Tibial nerve (tissue), 4 donors: ENCODE results near the gene ANKS1A.

Source experiments
- EP300 ChIP-seq, 2 donors: sonication (generic); formaldehyde crosslinking; IDR thresholded peaks; one replicate each; pipeline ENCODE4 v1.6.1; 2017; ENCODE audit warnings: antibody characterized with exemption in 2 of 2, mild to moderate bottlenecking in 1 of 2
- POLR2A ChIP-seq, 2 donors: fragments of 450-650 bp; IDR thresholded peaks; one replicate each; pipeline ENCODE4 v1.6.1; 2017; ENCODE audit warnings: antibody characterized with exemption in 2 of 2, mild to moderate bottlenecking in 2 of 2, moderate library complexity in 2 of 2
- TF ChIP-seq, protein P1 (sequence below), 5 experiments: fragments of 200-600 bp in 3 of 5; fragments of 450-650 bp in 2 of 5; sonication (generic) in 3 of 5; IDR thresholded peaks; one replicate each; pipeline ENCODE4 v1.5.1; 2016 to 2019; ENCODE audit warnings: antibody characterized with exemption in 5 of 5, mild to moderate bottlenecking in 3 of 5, moderate library complexity in 2 of 5

DNA sequence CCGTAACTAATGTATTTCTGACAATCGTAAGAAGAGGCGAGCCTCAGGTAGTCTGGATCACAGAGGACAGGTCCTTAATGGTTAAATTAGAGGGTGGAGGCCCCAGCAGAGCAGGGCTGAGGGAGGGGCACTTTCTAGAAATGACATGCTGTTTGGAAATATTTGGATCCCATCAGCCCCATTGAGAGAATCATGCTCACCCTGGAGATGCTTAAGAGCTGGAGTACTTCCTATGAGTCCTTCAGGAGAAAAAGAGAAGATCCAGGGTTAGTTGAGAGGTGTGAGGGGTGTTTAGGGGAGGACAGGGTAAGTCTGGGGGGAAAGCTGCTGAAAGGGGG, 129.1 kb downstream of the ANKS1A start:
- TF ChIP-seq, protein P1, sequence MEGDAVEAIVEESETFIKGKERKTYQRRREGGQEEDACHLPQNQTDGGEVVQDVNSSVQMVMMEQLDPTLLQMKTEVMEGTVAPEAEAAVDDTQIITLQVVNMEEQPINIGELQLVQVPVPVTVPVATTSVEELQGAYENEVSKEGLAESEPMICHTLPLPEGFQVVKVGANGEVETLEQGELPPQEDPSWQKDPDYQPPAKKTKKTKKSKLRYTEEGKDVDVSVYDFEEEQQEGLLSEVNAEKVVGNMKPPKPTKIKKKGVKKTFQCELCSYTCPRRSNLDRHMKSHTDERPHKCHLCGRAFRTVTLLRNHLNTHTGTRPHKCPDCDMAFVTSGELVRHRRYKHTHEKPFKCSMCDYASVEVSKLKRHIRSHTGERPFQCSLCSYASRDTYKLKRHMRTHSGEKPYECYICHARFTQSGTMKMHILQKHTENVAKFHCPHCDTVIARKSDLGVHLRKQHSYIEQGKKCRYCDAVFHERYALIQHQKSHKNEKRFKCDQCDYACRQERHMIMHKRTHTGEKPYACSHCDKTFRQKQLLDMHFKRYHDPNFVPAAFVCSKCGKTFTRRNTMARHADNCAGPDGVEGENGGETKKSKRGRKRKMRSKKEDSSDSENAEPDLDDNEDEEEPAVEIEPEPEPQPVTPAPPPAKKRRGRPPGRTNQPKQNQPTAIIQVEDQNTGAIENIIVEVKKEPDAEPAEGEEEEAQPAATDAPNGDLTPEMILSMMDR (IDR thresholded peaks at IDR 0.05) = no peak
- TF ChIP-seq POLR2A (IDR thresholded peaks at IDR 0.05) (no peak), EP300 (IDR thresholded peaks at IDR 0.05) (peak in 1 of 2 donors; percentile 67)
